Adipocyte (in vitro differentiated cells): ENCODE measurements around the gene CXCL8.

Source experiments
- DNase-seq: peaks from one replicate; pipeline ENCODE4 v3.0.0-alpha.2; 2015; ENCODE audit warnings: low read depth
- H3K27me3 ChIP-seq: replicated peaks from 2 replicates; pipeline ENCODE4 v1.7.0; 2013; ENCODE audit warnings: mild to moderate bottlenecking, low read length, moderate library complexity; ENCODE audit not compliant: control insufficient read depth, insufficient read depth
- H3K36me3 ChIP-seq: 2 replicates; pipeline ENCODE4 v1.7.0; 2013; ENCODE audit warnings: low read length, mild to moderate bottlenecking, moderate library complexity; ENCODE audit not compliant: control insufficient read depth, insufficient read depth, severe bottlenecking
- H3K4me1 ChIP-seq: 2 replicates; pipeline ENCODE4 v1.7.0; 2013; ENCODE audit warnings: mild to moderate bottlenecking, low read length, moderate library complexity; ENCODE audit not compliant: control insufficient read depth, insufficient read depth
- H3K4me3 ChIP-seq: 2 replicates; pipeline ENCODE4 v1.7.0; 2013; ENCODE audit warnings: mild to moderate bottlenecking, low read length, moderate library complexity
- H3K9ac ChIP-seq: 2 replicates; pipeline ENCODE4 v1.7.0; 2013; ENCODE audit warnings: mild to moderate bottlenecking, low read length, moderate library complexity
- H3K9me3 ChIP-seq: 2 replicates; pipeline ENCODE4 v1.7.0; 2013; ENCODE audit warnings: mild to moderate bottlenecking, low read length, moderate library complexity; ENCODE audit not compliant: control insufficient read depth

The CXCL8 gene

GRCh38 chr4:73705721-73706120, 34.6 kb upstream of the CXCL8 start:
- no peaks in the 10 kb centered on the region for H3K9me3 ChIP-seq
- H3K27me3 ChIP-seq = no peaks in the 10 kb centered on the region
- no peak overlapping the region for H3K4me3 ChIP-seq
- DNase-seq = no peak
- no peak overlapping the region for H3K9ac ChIP-seq
- H3K36me3 ChIP-seq = no peaks in the 10 kb centered on the region
- peaks cover 47% of the 10 kb centered on the region for H3K4me1 ChIP-seq

GRCh38 chr4:73706811-73707210, 33.6 kb upstream of the CXCL8 start:
- Histone ChIP-seq H3K4me1 (peaks cover 47% of the 10 kb centered on the region), H3K36me3 (no peaks in the 10 kb centered on the region), H3K4me3 (no peak overlapping the region), H3K9ac (no peak overlapping the region), H3K9me3 (no peaks in the 10 kb centered on the region), H3K27me3 (no peaks in the 10 kb centered on the region)
- DNase-seq = no peak

- Histone ChIP-seq H3K4me3 (no peak overlapping the region), H3K9me3 (no peaks in the 10 kb centered on the region), H3K4me1 (peaks cover 47% of the 10 kb centered on the region), H3K9ac (no peak overlapping the region), H3K36me3 (no peaks in the 10 kb centered on the region), H3K27me3 (no peaks in the 10 kb centered on the region)
- no peak for DNase-seq
Observed at GRCh38 chr4:73707269-73707875, 33.0 kb upstream of the CXCL8 start.

GRCh38 chr4:73707918-73708577, 32.3 kb upstream of the CXCL8 start:
- peak; percentile 84 for DNase-seq
- Histone ChIP-seq H3K27me3 (no peaks in the 10 kb centered on the region), H3K9me3 (no peaks in the 10 kb centered on the region), H3K4me1 (peaks cover 43% of the 10 kb centered on the region), H3K36me3 (no peaks in the 10 kb centered on the region), H3K9ac (peak overlapping the region; percentile 69), H3K4me3 (peak overlapping the region; percentile 63)

- Histone ChIP-seq H3K27me3 (no peaks in the 10 kb centered on the region), H3K9me3 (no peaks in the 10 kb centered on the region), H3K9ac (no peak overlapping the region), H3K36me3 (no peaks in the 10 kb centered on the region), H3K4me1 (peaks cover 29% of the 10 kb centered on the region), H3K4me3 (no peak overlapping the region)
- no peak for DNase-seq
Observed at GRCh38 chr4:73709451-73710033, 30.8 kb upstream of the CXCL8 start.

GRCh38 chr4:73710094-73710493, 30.3 kb upstream of the CXCL8 start:
- H3K36me3 ChIP-seq = no peaks in the 10 kb centered on the region
- no peak overlapping the region for H3K4me3 ChIP-seq
- H3K27me3 ChIP-seq = no peaks in the 10 kb centered on the region
- DNase-seq = no peak
- H3K9me3 ChIP-seq = no peaks in the 10 kb centered on the region
- no peak overlapping the region for H3K9ac ChIP-seq
- H3K4me1 ChIP-seq = peaks cover 25% of the 10 kb centered on the region

- H3K4me1 ChIP-seq = peaks cover 14% of the 10 kb centered on the region
- DNase-seq = no peak
- no peaks in the 10 kb centered on the region for H3K27me3 ChIP-seq
- H3K4me3 ChIP-seq = no peak overlapping the region
- H3K36me3 ChIP-seq = no peaks in the 10 kb centered on the region
- H3K9ac ChIP-seq = no peak overlapping the region
- H3K9me3 ChIP-seq = no peaks in the 10 kb centered on the region
Observed at GRCh38 chr4:73711989-73712388, 28.4 kb upstream of the CXCL8 start.

GRCh38 chr4:73713650-73714049, 26.7 kb upstream of the CXCL8 start:
- Histone ChIP-seq H3K9ac (no peak overlapping the region), H3K27me3 (no peaks in the 10 kb centered on the region), H3K4me3 (no peak overlapping the region), H3K4me1 (peaks cover 9% of the 10 kb centered on the region), H3K36me3 (no peaks in the 10 kb centered on the region), H3K9me3 (no peaks in the 10 kb centered on the region)
- no peak for DNase-seq

GRCh38 chr4:73714647-73715046, 25.7 kb upstream of the CXCL8 start:
- Histone ChIP-seq H3K9me3 (no peaks in the 10 kb centered on the region), H3K9ac (no peak overlapping the region), H3K27me3 (no peaks in the 10 kb centered on the region), H3K4me1 (peaks cover 17% of the 10 kb centered on the region), H3K4me3 (no peak overlapping the region), H3K36me3 (no peaks in the 10 kb centered on the region)
- no peak for DNase-seq

- H3K9me3 ChIP-seq = no peaks in the 10 kb centered on the region
- H3K4me3 ChIP-seq = no peak overlapping the region
- no peaks in the 10 kb centered on the region for H3K36me3 ChIP-seq
- DNase-seq = no peak
- no peak overlapping the region for H3K9ac ChIP-seq
- no peaks in the 10 kb centered on the region for H3K27me3 ChIP-seq
- H3K4me1 ChIP-seq = peaks cover 17% of the 10 kb centered on the region
Observed at GRCh38 chr4:73715659-73716058, 24.7 kb upstream of the CXCL8 start.

- Histone ChIP-seq H3K36me3 (no peaks in the 10 kb centered on the region), H3K9me3 (no peaks in the 10 kb centered on the region), H3K9ac (no peak overlapping the region), H3K4me3 (no peak overlapping the region), H3K27me3 (no peaks in the 10 kb centered on the region), H3K4me1 (peaks cover 35% of the 10 kb centered on the region)
- peak; percentile 56 for DNase-seq
Observed at GRCh38 chr4:73718375-73719373, 21.7 kb upstream of the CXCL8 start.
